Thyroid gland (tissue), 4 donors: ENCODE measurements around the gene CFAP46. TPM values are rescaled to one million over a fixed set of nuclear protein-coding genes. Genes with fewer than 3 reads are reported as not detected.

Source experiments
- DNase-seq, 2 donors: peaks; one replicate each; pipeline ENCODE4 v3.0.0-alpha.2; 2019
- H3K27ac ChIP-seq, 3 donors: fragments of 200-600 bp; sonication (generic); 1 replicate in 2 of 3; 2 replicates in 1 of 3; pipeline ENCODE4 v1.5.1; 2016 to 2019; ENCODE audit warnings: mild to moderate bottlenecking in 1 of 3, moderate library complexity in 1 of 3
- H3K27me3 ChIP-seq: fragments of 200-600 bp; sonication (generic); one replicate; pipeline ENCODE4 v1.5.1; 2019
- H3K36me3 ChIP-seq, 2 donors: fragments of 200-600 bp; sonication (generic); one replicate each; pipeline ENCODE4 v1.5.1; 2016 to 2019
- H3K4me1 ChIP-seq, 2 donors: fragments of 200-600 bp; sonication (generic); one replicate each; pipeline ENCODE4 v1.5.1; 2017 to 2019
- H3K4me3 ChIP-seq, 3 donors: fragments of 200-600 bp; sonication (generic); replicated peaks in 1 of 3; 1 replicate in 2 of 3; 2 replicates in 1 of 3; pipeline ENCODE4 v1.5.1; 2016; ENCODE audit warnings: mild to moderate bottlenecking in 1 of 3
- H3K9me3 ChIP-seq: fragments of 200-600 bp; sonication (generic); one replicate; pipeline ENCODE4 v1.5.1; 2017
- POLR2A ChIP-seq, 2 donors: fragments of 450-650 bp; IDR thresholded peaks; one replicate each; pipeline ENCODE4 v1.6.1; 2017; ENCODE audit warnings: antibody characterized with exemption in 2 of 2, mild to moderate bottlenecking in 2 of 2, moderate library complexity in 1 of 2
- WGBS, 2 donors: methylation state at CpG; one replicate each; pipeline ENCODE4 v1.1.5; 2017; 5-methylcytosine and 5-hydroxymethylcytosine counted together
- intact Hi-C: fragments of 100-400 bp; cut with DNase I; formaldehyde crosslinking; loops from one replicate; pipeline ENCODE4 v1.15.1; 2023
- total RNA-seq, 4 donors: library from RNA; depleted of rRNA; stranded (reverse); fragments of >200 nt; gene quantifications; one replicate each; pipeline ENCODE4 v1.2.3, GENCODE V29; 2016
- TF ChIP-seq, protein P1 (sequence below), 6 experiments: fragments of 200-600 bp in 3 of 6; fragments of 450-650 bp in 3 of 6; sonication (generic) in 3 of 6; IDR thresholded peaks; one replicate each; pipeline ENCODE4 v1.5.1; 2016 to 2019; ENCODE audit warnings: antibody characterized with exemption in 6 of 6, mild to moderate bottlenecking in 2 of 6, inconsistent platforms in 1 of 6, moderate library complexity in 1 of 6

The CFAP46 gene
- total RNA-seq, 4 donors from 2014 or later, result 3.6 to 12.7 (median 9.1) TPM

DNA sequence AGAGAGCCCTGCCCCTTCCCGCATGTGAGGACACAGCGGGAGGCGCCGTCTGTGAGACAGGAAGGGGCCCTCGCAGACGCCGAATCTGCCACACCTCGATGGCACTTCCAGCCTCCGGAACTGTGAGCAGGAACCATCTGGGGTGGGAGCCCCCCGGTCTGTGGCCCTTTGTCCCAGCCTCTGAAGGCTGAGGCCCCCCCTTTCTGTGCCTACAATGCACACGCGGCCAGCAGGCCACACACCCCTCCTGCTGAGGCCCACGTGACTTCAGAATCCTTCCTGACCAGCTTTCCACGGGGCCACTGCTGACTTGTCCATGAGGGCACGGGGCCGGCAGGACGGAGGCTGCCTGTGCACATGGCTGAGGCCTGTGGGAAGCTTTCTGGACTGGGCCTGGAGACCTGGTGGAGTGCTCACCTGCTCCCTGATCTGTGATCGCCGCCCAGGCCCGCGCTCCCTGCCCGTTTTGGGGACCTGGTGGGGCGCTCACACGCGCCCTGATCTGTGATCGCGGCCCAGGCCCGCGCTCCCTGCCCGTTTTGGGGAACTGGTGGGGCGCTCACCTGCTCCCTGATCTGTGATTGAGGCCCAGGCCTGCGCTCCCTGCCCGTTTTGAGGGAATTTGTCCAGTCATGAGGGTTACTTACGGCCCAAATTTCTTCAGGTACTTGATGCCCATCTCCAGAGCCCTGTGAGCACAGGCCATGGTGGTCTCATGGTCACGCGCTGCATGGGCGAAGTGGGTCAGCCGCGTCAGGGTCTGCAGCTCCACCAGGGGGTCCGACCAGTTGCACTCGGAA lies 34.3 kb downstream of the CFAP46 start:
- TF ChIP-seq POLR2A (IDR thresholded peaks at IDR 0.05), result no peak
- TF ChIP-seq, protein P1, sequence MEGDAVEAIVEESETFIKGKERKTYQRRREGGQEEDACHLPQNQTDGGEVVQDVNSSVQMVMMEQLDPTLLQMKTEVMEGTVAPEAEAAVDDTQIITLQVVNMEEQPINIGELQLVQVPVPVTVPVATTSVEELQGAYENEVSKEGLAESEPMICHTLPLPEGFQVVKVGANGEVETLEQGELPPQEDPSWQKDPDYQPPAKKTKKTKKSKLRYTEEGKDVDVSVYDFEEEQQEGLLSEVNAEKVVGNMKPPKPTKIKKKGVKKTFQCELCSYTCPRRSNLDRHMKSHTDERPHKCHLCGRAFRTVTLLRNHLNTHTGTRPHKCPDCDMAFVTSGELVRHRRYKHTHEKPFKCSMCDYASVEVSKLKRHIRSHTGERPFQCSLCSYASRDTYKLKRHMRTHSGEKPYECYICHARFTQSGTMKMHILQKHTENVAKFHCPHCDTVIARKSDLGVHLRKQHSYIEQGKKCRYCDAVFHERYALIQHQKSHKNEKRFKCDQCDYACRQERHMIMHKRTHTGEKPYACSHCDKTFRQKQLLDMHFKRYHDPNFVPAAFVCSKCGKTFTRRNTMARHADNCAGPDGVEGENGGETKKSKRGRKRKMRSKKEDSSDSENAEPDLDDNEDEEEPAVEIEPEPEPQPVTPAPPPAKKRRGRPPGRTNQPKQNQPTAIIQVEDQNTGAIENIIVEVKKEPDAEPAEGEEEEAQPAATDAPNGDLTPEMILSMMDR (IDR thresholded peaks at IDR 0.05), result no peak
- no peak overlapping the region for H3K27ac ChIP-seq
- 81 to 88% methylated on average over 19 to 28 of the region's 41 CpGs for WGBS, 2 donors
- DNase-seq, result peak in 1 of 2 donors; percentile 2
- no peaks in the 10 kb centered on the region for H3K27me3 ChIP-seq
- no peaks in the 10 kb centered on the region for H3K4me1 ChIP-seq
- no peaks in the 10 kb centered on the region for H3K36me3 ChIP-seq
- intact Hi-C loops, result loop anchor here (10.0 kb wide), 1 partner anchor 217 kb away; no protein-coding TSS in a partner anchor
- H3K4me3 ChIP-seq, result no peak overlapping the region
- H3K9me3 ChIP-seq, result no peaks in the 10 kb centered on the region

DNA sequence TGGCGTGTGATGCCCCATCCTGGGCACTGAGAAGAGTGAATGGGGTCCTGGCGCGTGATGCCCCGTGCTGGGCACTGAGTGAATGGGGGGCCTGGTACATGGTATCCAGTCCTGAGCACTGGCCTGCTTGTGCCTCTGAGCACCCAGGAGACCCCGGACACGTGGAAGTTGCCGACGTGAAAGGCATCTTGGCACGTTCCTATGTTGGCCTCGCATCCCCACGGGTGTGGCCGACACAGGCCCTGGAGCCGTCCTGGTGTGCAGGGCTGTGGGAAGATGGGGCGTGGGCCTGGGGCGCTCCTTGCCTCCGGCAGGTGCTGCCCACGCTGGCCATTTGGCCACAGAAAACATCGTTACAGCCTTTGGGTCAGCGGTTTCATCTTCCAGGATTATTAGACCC lies 35.5 kb downstream of the CFAP46 start:
- Histone ChIP-seq H3K4me3 (no peak overlapping the region), H3K36me3 (no peaks in the 10 kb centered on the region), H3K27ac (no peak overlapping the region), H3K27me3 (no peaks in the 10 kb centered on the region), H3K4me1 (no peaks in the 10 kb centered on the region), H3K9me3 (no peaks in the 10 kb centered on the region)
- intact Hi-C loops, result loop anchor here (10.0 kb wide), 1 partner anchor 218 kb away; no protein-coding TSS in a partner anchor
- TF ChIP-seq, protein P1 (IDR thresholded peaks at IDR 0.05), result no peak
- TF ChIP-seq POLR2A (IDR thresholded peaks at IDR 0.05), result no peak
- 94 to 95% methylated on average over 18 to 19 of the region's 19 CpGs for WGBS, 2 donors
- DNase-seq, result peak in 1 of 2 donors; percentile 1

DNA sequence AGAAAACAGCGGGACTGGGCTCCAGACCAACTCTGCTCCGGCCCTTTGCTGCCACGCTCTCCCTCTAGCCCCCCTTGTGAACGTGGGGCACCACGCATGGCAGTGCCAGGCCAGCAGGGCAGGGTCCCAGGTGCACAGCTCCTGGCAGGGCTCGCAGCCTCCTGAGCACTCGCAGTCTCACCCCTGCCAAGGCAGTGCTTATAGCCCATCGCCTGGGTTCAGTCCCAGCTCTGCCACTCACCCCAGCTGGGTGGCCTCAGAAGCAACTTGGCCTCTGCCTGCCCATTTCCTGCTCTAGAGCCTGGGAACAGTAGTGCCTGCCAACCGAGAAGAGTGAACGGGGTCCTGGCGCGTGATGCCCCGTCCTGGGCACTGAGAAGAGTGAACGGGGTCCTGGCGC lies 36.3 kb downstream of the CFAP46 start:
- Histone ChIP-seq H3K27ac (no peak overlapping the region), H3K9me3 (no peaks in the 10 kb centered on the region), H3K36me3 (no peaks in the 10 kb centered on the region), H3K4me1 (no peaks in the 10 kb centered on the region), H3K27me3 (no peaks in the 10 kb centered on the region), H3K4me3 (no peak overlapping the region)
- TF ChIP-seq POLR2A (IDR thresholded peaks at IDR 0.05), result no peak
- TF ChIP-seq, protein P1 (IDR thresholded peaks at IDR 0.05), result no peak
- intact Hi-C loops, result loop anchor here (10.0 kb wide), 1 partner anchor 219 kb away; no protein-coding TSS in a partner anchor
- peak in 1 of 2 donors; percentile 0 for DNase-seq
- 94 to 95% methylated on average over 9 to 13 of the region's 15 CpGs for WGBS, 2 donors

DNA sequence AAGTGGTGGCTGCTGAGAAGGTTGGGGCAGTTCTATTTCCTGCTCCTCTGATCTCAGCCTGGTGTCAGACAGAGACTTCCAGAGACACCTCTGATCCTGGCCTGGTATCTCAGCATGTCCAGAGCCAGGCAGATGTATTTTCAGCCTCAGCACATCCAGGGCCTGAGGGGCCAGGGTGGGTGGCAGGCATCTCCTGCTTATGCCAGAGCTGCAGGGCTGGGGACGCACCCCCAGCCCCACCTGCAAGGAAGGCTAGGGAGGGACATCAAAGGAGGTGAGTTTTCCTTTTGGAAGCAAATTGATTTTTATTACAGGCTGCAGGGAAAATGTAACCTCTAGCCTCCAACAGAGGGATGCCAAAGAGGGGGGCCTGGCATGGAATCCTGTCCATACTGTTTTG lies 36.7 kb downstream of the CFAP46 start:
- no peak for DNase-seq
- no peaks in the 10 kb centered on the region for H3K4me1 ChIP-seq
- H3K36me3 ChIP-seq, result no peaks in the 10 kb centered on the region
- no peak overlapping the region for H3K4me3 ChIP-seq
- no peak overlapping the region for H3K27ac ChIP-seq
- no peak for TF ChIP-seq POLR2A (IDR thresholded peaks at IDR 0.05)
- TF ChIP-seq, protein P1 (IDR thresholded peaks at IDR 0.05), result no peak
- intact Hi-C loops, result loop anchor here (10.0 kb wide), 1 partner anchor 219 kb away; no protein-coding TSS in a partner anchor
- H3K9me3 ChIP-seq, result no peaks in the 10 kb centered on the region
- H3K27me3 ChIP-seq, result no peaks in the 10 kb centered on the region
- 89 to 100% methylated on average over 1 of the region's 1 CpG for WGBS, 2 donors
